ENCODE data around the gene KLHL41.

- TF ChIP-seq TAF1 (IDR thresholded peaks at IDR 0.05; ENCODE audit: borderline replicate concordance, insufficient read depth, low read length): no peak
- no peak for TF ChIP-seq POLR2AphosphoS5 (IDR thresholded peaks at IDR 0.05; ENCODE audit: low read depth, low read length)
- TF ChIP-seq REST (IDR thresholded peaks at IDR 0.05; ENCODE audit: insufficient read depth in 1 of 2, low read depth in 2 of 2, low read length in 2 of 2): no peak
Observed at GRCh38 chr2:169520896-169521295, 11.4 kb downstream of the KLHL41 start.

All from PFSK-1 (cell line).